ENCODE results near the gene SMIM43. TPM values are rescaled to one million over a fixed set of nuclear protein-coding genes. Genes with fewer than 3 reads are reported as not detected.

Gene SMIM43
- total and polyA plus RNA-seq, 5 donors from 2014 or later, result 0.14 to 1.8 (median 0.56) TPM; not detected in 2

Other genes with a start within 250 kb of the SMIM43 start
- 125 TPM for gene ANXA5, start 68.2 kb downstream of the SMIM43 start, total RNA-seq
- 100 to 1,000 TPM; 224 to 380 (median 302) TPM for gene ANXA5, start 68.2 kb downstream of the SMIM43 start, polyA plus RNA-seq
- gene EXOSC9, start 36.2 kb upstream of the SMIM43 start, total RNA-seq, result 59.4 TPM
- 10 to 100 TPM; 45.8 to 51.3 (median 49.3) TPM for gene EXOSC9, start 36.2 kb upstream of the SMIM43 start, polyA plus RNA-seq
- gene CCNA2, start 58.7 kb upstream of the SMIM43 start, total RNA-seq, result 1.3 TPM
- 1 to 10 TPM in 2 of 4 donors, under 1 TPM in 2; 0.61 to 4.5 (median 2.2) TPM for gene CCNA2, start 58.7 kb upstream of the SMIM43 start, polyA plus RNA-seq
- 5.1 TPM for gene BBS7, start 105.3 kb upstream of the SMIM43 start, total RNA-seq
- gene BBS7, start 105.3 kb upstream of the SMIM43 start, polyA plus RNA-seq, result 1 to 10 TPM; 5.7 to 9.0 (median 6.4) TPM
- gene TRPC3, start 186.9 kb upstream of the SMIM43 start, total RNA-seq, result 0.52 TPM
- not detected for gene TRPC3, start 186.9 kb upstream of the SMIM43 start, polyA plus RNA-seq

Measured in CD4-positive, CD25-positive, alpha-beta regulatory T cell (primary cell).